Sigmoid colon (tissue), 7 donors: ENCODE measurements around the gene TAS1R2. TPM values are rescaled to one million over a fixed set of nuclear protein-coding genes. Genes with fewer than 3 reads are reported as not detected.

ENCODE experiments used
- DNase-seq: peaks from one replicate; pipeline ENCODE4 v3.0.0-alpha.2; 2019
- H3K27ac ChIP-seq, 4 donors: fragments of 200-600 bp; sonication (generic); one replicate each; pipeline ENCODE4 v1.5.1; 2016 to 2019; ENCODE audit warnings: mild to moderate bottlenecking in 1 of 4
- H3K27me3 ChIP-seq, 3 donors: fragments of 200-600 bp; sonication (generic); one replicate each; pipeline ENCODE4 v1.5.1; 2019; ENCODE audit warnings: mild to moderate bottlenecking in 1 of 3
- H3K36me3 ChIP-seq, 4 donors: fragments of 200-600 bp; sonication (generic); one replicate each; pipeline ENCODE4 v1.5.1; 2016 to 2019
- H3K4me1 ChIP-seq, 4 donors: fragments of 200-600 bp; sonication (generic); one replicate each; pipeline ENCODE4 v1.5.1; 2017 to 2019
- H3K4me3 ChIP-seq, 4 donors: fragments of 200-600 bp; sonication (generic); one replicate each; pipeline ENCODE4 v1.5.1; 2017 to 2019; ENCODE audit warnings: mild to moderate bottlenecking in 2 of 4, moderate library complexity in 1 of 4
- H3K9me3 ChIP-seq, 4 donors: fragments of 200-600 bp in 3 of 4; sonication (generic) in 3 of 4; one replicate each; pipeline versions ENCODE4 v1.5.1 to v1.6.1; 2013 to 2019
- EP300 ChIP-seq, 4 donors: sonication (generic); formaldehyde crosslinking; IDR thresholded peaks; one replicate each; pipeline ENCODE4 v1.6.1; 2017; ENCODE audit warnings: antibody characterized with exemption in 4 of 4
- POLR2A ChIP-seq, 2 donors: fragments of 450-650 bp; IDR thresholded peaks; one replicate each; pipeline ENCODE4 v1.6.1; 2016; ENCODE audit warnings: antibody characterized with exemption in 2 of 2, mild to moderate bottlenecking in 2 of 2, moderate library complexity in 2 of 2
- POLR2AphosphoS5 ChIP-seq, 4 donors: sonication (generic); formaldehyde crosslinking; IDR thresholded peaks; one replicate each; pipeline ENCODE4 v1.6.1; 2017; ENCODE audit warnings: antibody characterized with exemption in 4 of 4
- WGBS, 2 donors: extraction: QIAGEN DNeasy Blood & Tissue Kit; methylation state at CpG; one replicate each; pipeline ENCODE4 v1.1.7; 2013; 5-methylcytosine and 5-hydroxymethylcytosine counted together
- intact Hi-C: fragments of 100-400 bp; cut with DNase I; formaldehyde crosslinking; loops from one replicate; pipeline ENCODE4 v1.15.1; 2023
- polyA plus RNA-seq, 3 donors: library from polyadenylated mRNA; stranded (reverse); fragments of 200-250 nt; gene quantifications; one replicate each; pipeline ENCODE4 v1.2.3, GENCODE V29; 2013
- total RNA-seq, 4 donors: library from RNA; depleted of rRNA; stranded (reverse); fragments of >200 nt; gene quantifications; one replicate each; pipeline ENCODE4 v1.1.0, GENCODE V29; 2016
- TF ChIP-seq, protein P1 (sequence below), 4 experiments: fragments of 450-650 bp in 3 of 4; fragments of 200-600 bp in 1 of 4; IDR thresholded peaks; one replicate each; pipeline ENCODE4 v1.5.1; 2016 to 2019; ENCODE audit warnings: antibody characterized with exemption in 4 of 4, mild to moderate bottlenecking in 3 of 4, moderate library complexity in 2 of 4
- donor health status: healthy with polysubstance abuse.
- donor health status: Bipolar disorder and iron deficiency.
- donor health status: healthy.

The TAS1R2 gene
- total and polyA plus RNA-seq, 7 donors = not detected

DNA sequence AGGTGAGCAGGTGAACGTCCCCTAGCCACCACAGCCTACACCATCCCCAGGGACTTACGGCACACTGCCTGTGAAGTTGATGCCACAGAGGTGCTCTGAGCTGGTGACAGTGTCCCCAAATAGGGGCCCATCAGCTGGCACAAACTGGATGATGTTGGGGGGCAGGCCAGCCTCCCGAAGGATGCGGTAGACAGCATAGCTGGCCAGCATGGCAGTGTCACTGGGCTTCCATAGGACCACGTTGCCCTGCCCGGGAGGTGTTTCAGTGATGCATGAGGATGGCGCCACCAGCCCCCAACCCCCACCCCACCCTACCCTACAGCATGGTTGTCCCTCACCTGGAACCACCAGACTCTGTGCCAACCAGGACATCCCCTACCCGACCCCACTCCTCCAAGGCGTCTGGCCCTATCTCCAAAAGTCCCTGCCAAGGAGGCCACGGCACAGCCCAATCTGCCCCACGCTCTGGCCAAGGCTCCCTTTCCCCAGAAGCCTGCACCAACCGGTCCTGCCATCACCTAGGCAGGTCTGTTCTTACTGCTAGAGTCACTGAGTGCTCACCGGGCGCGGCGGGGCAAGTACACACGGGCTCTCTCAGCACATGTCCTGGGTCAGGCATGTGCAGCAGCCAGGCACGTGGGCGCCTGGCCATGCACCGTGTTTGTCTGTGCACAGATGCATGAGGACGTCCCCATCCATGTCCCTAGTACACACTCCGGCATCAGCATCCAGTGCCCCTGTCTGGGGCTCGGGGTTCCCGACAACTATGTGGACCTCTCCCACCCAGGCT, 22.4 kb upstream of the TAS1R2 start:
- peaks cover 0 to 14% (median 3%) of the 10 kb centered on the region in 4 donors for H3K36me3 ChIP-seq
- 92 to 94% methylated on average over 24 of the region's 24 CpGs for WGBS, 2 donors
- no peak for TF ChIP-seq POLR2AphosphoS5 (IDR thresholded peaks at IDR 0.05)
- TF ChIP-seq EP300 (IDR thresholded peaks at IDR 0.05) = no peak
- no peak for TF ChIP-seq POLR2A (IDR thresholded peaks at IDR 0.05)
- TF ChIP-seq, protein P1, sequence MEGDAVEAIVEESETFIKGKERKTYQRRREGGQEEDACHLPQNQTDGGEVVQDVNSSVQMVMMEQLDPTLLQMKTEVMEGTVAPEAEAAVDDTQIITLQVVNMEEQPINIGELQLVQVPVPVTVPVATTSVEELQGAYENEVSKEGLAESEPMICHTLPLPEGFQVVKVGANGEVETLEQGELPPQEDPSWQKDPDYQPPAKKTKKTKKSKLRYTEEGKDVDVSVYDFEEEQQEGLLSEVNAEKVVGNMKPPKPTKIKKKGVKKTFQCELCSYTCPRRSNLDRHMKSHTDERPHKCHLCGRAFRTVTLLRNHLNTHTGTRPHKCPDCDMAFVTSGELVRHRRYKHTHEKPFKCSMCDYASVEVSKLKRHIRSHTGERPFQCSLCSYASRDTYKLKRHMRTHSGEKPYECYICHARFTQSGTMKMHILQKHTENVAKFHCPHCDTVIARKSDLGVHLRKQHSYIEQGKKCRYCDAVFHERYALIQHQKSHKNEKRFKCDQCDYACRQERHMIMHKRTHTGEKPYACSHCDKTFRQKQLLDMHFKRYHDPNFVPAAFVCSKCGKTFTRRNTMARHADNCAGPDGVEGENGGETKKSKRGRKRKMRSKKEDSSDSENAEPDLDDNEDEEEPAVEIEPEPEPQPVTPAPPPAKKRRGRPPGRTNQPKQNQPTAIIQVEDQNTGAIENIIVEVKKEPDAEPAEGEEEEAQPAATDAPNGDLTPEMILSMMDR (IDR thresholded peaks at IDR 0.05) = no peak
- H3K4me3 ChIP-seq = no peak overlapping the region
- H3K9me3 ChIP-seq = no peaks in the 10 kb centered on the region
- DNase-seq = no peak
- H3K4me1 ChIP-seq = no peaks in the 10 kb centered on the region
- intact Hi-C loops = no loop called here
- no peaks in the 10 kb centered on the region for H3K27me3 ChIP-seq
- no peak overlapping the region for H3K27ac ChIP-seq

DNA sequence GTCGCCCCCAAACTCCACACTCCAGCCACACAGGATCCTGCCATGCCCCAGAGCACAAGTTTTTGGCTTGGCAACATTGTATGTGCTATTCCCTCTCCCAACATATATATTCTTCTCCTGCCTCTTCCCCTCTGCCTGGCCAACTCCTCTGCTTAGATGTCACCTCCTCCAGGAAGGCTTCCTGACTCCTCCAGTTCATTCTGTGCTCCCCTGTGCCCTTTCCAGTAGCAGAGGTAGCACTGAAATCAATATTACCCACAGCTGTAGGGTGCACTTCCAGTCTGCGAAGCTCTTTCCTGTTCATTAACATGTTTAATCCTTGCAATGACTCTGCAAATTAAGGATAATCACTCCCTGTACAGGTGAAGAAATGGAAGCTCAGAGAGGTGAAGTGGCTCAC, 21.7 kb upstream of the TAS1R2 start:
- TF ChIP-seq, protein P1 (IDR thresholded peaks at IDR 0.05) = no peak
- TF ChIP-seq EP300 (IDR thresholded peaks at IDR 0.05) (no peak), POLR2A (IDR thresholded peaks at IDR 0.05) (no peak), POLR2AphosphoS5 (IDR thresholded peaks at IDR 0.05) (no peak)
- Histone ChIP-seq H3K4me3 (no peak overlapping the region), H3K4me1 (no peaks in the 10 kb centered on the region), H3K27ac (no peak overlapping the region), H3K27me3 (no peaks in the 10 kb centered on the region), H3K9me3 (no peaks in the 10 kb centered on the region), H3K36me3 (peaks cover 0 to 14% (median 3%) of the 10 kb centered on the region in 4 donors)
- 90 to 97% methylated on average over 2 of the region's 2 CpGs for WGBS, 2 donors
- no peak for DNase-seq
- intact Hi-C loops = no loop called here

DNA sequence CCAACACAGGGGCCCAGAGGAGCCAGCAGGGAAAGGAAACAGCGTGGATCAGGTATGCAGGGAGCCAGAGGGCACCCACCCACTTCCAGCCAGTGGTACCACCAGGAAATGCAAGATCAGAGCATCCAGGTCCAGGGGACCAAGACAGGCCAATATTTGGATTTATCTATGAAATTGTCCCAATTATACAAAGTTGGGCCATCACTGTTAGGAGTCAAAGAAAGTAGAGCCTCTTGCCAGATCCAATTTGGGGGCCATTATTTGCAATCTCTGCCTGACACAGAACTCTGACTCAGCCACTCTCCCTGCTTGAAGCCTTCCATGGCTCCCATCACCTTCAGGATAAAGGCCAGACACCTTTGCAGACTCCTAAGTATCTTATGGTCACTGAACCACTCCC, 21.1 kb upstream of the TAS1R2 start:
- Histone ChIP-seq H3K27ac (no peak overlapping the region), H3K27me3 (no peaks in the 10 kb centered on the region), H3K9me3 (no peaks in the 10 kb centered on the region), H3K36me3 (peaks cover 0 to 14% (median 3%) of the 10 kb centered on the region in 4 donors), H3K4me1 (no peaks in the 10 kb centered on the region), H3K4me3 (no peak overlapping the region)
- intact Hi-C loops = no loop called here
- 91 to 93% methylated on average over 1 of the region's 1 CpG for WGBS, 2 donors
- no peak for DNase-seq
- TF ChIP-seq, protein P1 (IDR thresholded peaks at IDR 0.05) = no peak
- TF ChIP-seq POLR2A (IDR thresholded peaks at IDR 0.05) = no peak
- no peak for TF ChIP-seq POLR2AphosphoS5 (IDR thresholded peaks at IDR 0.05)
- no peak for TF ChIP-seq EP300 (IDR thresholded peaks at IDR 0.05)

- intact Hi-C loops = no loop called here
- H3K36me3 ChIP-seq = peaks cover 0 to 14% (median 3%) of the 10 kb centered on the region in 4 donors
- H3K27ac ChIP-seq = no peak overlapping the region
These were observed 20.4 kb upstream of the TAS1R2 start for GRCh38 chr1:18879791-18880309.

More at GRCh38 chr1:18879791-18880309, 20.4 kb upstream of the TAS1R2 start:
- H3K4me1 ChIP-seq = peaks cover 0 to 7% (median 0%) of the 10 kb centered on the region in 4 donors
- 44 to 73% methylated on average over 21 of the region's 21 CpGs for WGBS, 2 donors
- no peaks in the 10 kb centered on the region for H3K27me3 ChIP-seq
- H3K9me3 ChIP-seq = no peaks in the 10 kb centered on the region
- TF ChIP-seq POLR2A (IDR thresholded peaks at IDR 0.05) = no peak
- TF ChIP-seq EP300 (IDR thresholded peaks at IDR 0.05) = no peak
- no peak for TF ChIP-seq POLR2AphosphoS5 (IDR thresholded peaks at IDR 0.05)
- TF ChIP-seq, protein P1 (IDR thresholded peaks at IDR 0.05) = no peak
- no peak for DNase-seq
- no peak overlapping the region for H3K4me3 ChIP-seq
